Erythroblast (primary cell): ENCODE measurements around the gene VAV2.

Experiments
- GATA1 ChIP-seq: IDR thresholded peaks from 2 replicates; pipeline ENCODE4 v1.6.1; 2011; ENCODE audit warnings: low read depth, mild to moderate bottlenecking, control low read depth, low read length, moderate library complexity
- POLR2A ChIP-seq: IDR thresholded peaks from 2 replicates; pipeline ENCODE4 v1.6.1; 2011; ENCODE audit warnings: mild to moderate bottlenecking, low read length

DNA sequence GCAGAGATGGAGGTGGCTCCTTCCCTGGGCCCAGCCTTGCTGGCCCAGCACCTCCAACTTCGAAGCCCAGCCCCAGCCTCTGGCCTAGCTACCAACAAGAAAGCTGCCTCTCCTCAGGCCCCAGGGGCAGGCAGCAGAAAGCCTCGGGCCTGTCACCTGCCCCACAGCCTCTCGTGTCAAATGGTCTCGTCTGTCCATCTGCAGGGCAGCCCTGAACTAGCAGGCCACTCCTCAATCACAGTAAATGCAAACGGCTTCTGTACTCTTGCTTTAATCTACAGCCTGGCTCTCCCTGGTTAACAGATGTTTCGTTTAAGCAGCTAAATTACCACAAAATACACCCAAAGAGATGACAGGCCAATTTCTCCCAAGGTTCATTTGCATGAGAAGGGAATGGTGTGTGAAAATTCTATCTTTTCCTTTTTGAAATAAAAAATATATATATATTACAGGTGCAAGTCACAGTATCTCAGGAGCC is 21.5 kb downstream of the VAV2 start:
- TF ChIP-seq POLR2A (no peak), GATA1 (no peak)
